Measurements from ENCODE around the gene AIFM2. TPM values are rescaled to one million over a fixed set of nuclear protein-coding genes. Genes with fewer than 3 reads are reported as not detected.

AIFM2 gene
- 28.4 to 36.8 TPM (median 34.3 TPM) in 5 replicates for total RNA-seq (2022; extraction: Qiagen RNA extraction)

DNA sequence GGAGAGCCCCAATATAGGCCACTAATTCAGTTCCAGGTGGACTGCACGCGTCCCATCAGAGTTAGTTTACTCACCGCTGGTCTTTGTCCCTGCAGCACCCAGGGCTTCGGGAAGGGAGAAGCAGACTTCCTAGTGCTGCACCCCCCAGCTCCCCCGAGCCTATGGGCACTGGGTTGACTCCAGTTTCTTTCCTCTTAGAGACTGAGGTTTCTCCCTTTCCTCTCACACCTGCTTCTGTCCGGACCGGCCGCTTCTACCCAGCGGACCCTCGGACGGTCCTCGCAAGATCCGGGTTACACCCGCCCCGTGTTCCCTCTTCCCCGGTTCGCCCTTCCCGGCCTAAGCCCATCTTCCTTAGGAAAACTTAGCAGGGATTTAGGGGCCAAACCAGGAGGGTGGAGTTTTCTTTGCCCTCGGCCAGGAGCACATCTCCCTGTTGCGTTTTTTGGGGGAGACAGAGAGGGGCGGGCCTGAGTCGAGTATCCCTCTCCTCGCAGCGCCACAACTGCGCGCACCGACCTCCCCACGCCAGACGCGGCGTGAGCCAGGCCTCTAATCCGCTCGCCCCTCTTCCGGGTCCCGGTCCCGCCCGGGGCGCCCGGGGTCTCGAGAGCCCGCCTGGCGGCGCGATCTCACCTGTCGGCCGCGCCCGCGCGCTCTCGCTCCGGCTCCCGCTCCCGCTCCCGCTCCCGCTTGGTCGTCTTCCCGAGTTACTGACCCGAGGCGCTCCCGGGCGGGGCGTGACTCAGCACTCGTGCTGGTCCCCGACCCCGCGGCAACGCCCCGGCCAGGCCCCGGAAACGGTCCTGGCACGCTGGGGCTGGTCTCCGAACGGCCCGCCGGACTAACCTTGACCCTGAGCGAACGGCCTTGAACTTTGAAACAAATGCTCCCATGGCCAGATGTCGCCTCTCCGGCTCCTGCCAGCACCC, at the start of gene AIFM2:
TSS of gene AIFM2 (minus strand) at position 728 of the 932 bp plus-strand sequence. CDS start 8,741 bp downstream, outside the sequence.

DNA sequence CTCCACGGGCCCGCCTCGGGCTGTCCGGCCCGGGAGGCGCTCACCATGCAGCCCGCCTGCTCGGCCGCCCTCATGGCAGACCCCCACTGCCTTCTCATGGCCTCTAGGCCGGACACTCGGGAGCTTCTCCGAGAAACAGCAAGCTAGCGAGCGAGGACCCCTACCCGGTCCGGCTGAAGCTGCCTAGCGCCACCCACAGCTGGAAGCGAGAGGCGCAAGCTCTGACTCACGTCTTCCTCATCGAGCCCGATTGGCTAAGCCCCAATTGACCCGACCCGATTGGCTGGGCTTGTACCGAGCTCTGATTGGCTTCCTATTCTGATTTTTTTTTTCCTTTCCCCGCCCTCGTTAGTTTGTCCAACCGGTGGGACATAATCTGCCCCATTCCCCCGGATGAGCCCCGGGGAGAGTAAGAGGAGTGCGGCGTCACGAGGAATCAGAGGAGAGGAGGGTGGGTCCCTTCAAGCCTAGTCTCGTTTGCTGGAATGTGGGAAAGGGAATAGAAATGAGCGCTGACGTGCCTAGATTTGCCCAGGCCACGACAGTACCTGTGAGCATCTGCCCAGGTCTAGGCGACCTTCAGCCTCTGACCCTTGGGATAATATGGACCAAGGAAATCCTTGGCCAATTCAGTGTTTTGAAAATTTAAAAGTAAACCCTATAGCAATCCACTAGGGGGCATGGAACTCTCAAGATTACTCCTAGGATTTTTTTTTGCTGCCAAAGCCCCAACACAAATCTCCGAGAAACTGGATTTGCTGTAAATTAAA, 14.0 kb upstream of the AIFM2 start, which contains the start of gene TYSND1:
TSS of gene TYSND1 (minus strand) at position 212 of the 770 bp plus-strand sequence. CDS start at position 98, 114 bp downstream.

Other genes with a start within 250 kb of the AIFM2 start
- 23.6 to 28.1 TPM (median 26.2 TPM) in 5 replicates for gene MACROH2A2, start 80.0 kb downstream of the AIFM2 start, total RNA-seq (2022; extraction: Qiagen RNA extraction)
- gene TYSND1, start 13.9 kb upstream of the AIFM2 start, total RNA-seq (2022; extraction: Qiagen RNA extraction): 11.4 to 18.2 TPM (median 16.8 TPM) in 5 replicates
- 77.5 to 88.7 TPM (median 77.9 TPM) in 5 replicates for gene SAR1A, start 37.7 kb upstream of the AIFM2 start, total RNA-seq (2022; extraction: Qiagen RNA extraction)
- gene PPA1, start 100.6 kb upstream of the AIFM2 start, total RNA-seq (2022; extraction: Qiagen RNA extraction): 224 to 282 TPM (median 236 TPM) in 5 replicates
- gene NPFFR1, start 151.2 kb upstream of the AIFM2 start, total RNA-seq (2022; extraction: Qiagen RNA extraction): under 0.01 TPM in 1 of 5 replicates, not detected in the others
- gene LRRC20, start 249.8 kb upstream of the AIFM2 start, total RNA-seq (2022; extraction: Qiagen RNA extraction): 18.4 to 20.7 TPM (median 18.9 TPM) in 5 replicates

Measured in A549 treated with AZD2906 at 1 μM for 4 hours (cell line).